ENCODE measurements around the gene OBSL1.

OBSL1 gene

GRCh38 chr2:219511547-219512325, 59.6 kb downstream of the OBSL1 start:
- FAIRE-seq: no peak

DNA sequence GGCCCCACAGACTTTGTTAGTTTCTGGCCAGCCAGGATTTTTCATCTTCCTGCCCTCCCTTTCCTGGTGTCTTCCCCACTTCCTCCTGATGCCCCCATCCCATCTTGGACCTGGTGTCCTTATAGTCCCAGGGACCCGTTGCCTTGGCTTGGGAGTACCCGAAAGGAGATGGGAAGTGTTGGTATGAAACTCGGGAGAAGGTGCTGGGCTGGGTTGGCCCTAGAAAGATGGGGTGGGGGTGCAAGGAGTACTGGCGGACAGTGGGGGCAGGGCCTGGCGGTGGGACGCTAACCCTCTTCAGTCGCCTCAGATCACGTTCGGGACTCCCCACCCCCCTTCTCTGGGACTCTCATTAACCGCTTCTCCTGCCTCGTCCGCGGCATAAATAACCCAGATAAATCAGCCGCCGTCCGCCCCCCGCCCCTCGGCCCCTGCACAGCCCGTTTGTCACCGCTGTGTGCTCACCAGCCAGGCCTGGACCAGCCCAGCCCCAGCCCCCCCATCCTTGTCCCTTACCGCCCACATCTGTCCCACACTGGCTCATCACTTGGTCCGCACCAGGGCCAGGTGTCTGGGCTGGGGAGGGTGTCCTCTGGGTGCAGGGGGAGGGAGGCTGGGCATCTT, 60.7 kb downstream of the OBSL1 start:
- no peak for FAIRE-seq

GRCh38 chr2:219509780-219510511, 61.4 kb downstream of the OBSL1 start:
- FAIRE-seq: no peak

DNA sequence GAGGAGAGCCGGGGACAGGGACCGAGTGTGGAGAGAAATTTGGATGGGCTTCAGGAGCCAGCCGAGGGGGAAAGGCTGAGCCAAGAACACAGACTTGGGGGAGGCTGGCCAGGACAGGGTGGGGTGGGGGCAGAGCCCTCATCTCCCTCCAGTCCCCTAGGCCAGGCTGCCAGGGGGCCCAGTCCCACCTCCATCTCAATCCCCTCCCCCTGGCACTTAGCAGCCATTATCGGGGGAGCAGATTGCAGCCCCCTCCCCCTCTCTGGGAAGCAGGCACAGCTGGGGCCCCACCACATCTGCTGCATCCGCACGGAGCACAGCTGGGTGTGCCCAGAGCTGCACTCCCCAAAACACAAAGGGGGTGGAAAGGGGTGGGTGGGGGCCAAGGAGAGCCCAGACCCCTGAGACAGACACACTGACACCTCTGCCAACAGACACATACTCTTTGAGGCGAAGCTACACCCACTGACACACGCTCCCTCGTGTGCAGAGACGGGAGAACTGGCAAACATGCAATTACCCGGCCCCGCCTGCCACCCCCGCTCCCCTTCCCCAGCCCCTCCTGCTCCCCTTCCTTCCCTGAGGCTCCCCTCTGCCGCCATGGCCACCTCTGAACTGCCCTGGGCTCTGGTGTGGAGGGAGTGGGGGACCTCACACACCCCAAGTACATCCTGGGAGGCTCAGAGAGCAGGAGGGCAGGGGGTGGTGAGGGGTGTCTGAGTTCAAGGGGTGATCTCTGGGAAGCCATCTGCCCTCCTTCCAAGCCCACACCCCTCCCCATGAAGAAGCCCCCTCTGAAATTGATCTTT, 62.2 kb downstream of the OBSL1 start:
- no peak for FAIRE-seq

GRCh38 chr2:219508444-219508734, 63.0 kb downstream of the OBSL1 start:
- no peak for FAIRE-seq

- no peak for FAIRE-seq
These were observed 63.5 kb downstream of the OBSL1 start for GRCh38 chr2:219507581-219508443.

DNA sequence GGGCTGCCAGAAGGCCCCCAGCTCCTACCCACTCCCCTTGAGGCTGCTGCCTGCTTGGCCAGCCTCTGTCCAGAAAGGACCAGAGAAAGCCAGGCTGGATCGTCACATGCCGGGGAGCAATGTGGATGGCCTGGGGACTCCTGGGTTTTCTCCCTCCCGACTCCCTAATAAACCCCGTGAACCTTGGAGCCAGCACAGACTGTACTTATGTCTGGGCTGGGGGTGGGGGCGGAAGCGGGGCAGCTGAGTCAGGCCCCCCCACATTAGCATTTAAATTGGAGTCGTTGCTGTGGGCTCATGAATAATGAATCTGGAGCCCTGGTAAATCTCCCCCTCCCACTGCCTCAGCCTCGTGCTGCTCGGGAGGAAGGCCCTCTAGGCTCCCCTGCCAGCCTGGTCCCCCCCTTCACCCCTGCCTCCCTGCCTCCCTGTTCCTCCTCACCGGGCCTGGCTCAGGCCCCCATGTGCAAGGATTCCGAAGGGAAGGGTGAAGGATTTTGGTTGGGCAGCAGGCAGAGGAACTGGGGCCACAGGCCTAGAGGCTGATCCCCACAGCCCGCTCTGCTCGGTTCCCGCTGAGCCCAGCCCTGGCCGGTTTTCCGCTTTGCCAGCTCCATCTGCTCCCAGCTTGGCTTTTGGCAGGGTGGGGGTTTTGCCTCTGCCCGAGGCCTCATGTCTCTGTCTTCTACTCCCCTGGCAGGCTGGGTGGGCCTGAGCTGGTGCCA, 64.4 kb downstream of the OBSL1 start:
- no peak for FAIRE-seq

- FAIRE-seq: no peak
These were observed 65.1 kb downstream of the OBSL1 start for GRCh38 chr2:219506153-219506801.

DNA sequence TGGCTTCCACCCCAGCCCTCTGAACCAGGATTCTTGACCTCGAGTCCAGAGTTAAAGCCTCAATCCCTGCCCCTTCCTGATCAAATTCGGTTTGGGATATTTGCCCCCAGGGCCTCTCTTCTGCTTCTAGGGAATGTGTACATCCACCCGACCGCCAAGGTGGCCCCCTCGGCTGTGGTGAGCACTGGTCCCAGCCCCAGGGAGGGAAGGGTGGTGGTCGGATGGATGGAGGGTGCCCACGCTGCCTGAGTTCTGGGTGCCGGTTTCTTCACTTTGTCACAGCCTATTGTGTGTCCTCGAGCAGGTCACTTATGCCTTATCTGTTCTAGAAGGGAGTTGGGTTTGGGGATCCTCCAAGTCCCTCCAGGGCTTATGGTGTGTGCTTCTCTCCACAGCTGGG, 65.8 kb downstream of the OBSL1 start:
- no peak for FAIRE-seq

DNA sequence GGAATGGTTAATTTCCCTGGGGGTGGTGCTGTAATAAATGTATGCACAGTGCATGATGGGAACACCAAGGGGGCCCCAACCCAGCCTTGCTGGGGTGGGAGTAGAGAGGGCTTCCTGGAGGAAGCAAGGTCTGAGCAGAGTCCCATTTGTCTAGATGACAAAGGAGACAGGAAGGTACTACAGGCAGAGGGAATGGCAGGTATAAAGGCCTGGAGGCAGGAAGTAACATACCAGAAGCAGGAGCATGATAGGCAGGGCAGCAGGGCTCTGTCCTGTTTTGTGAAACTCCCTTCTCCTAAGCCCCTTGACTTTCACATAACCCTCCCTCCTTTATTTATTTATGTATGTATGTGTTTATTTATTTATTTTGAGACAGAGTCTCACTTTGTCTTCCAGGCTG, 68.7 kb downstream of the OBSL1 start:
- FAIRE-seq: no peak

GRCh38 chr2:219501849-219502248, 69.5 kb downstream of the OBSL1 start:
- FAIRE-seq: no peak
